ENCODE data around the gene LTBP2.

The LTBP2 gene

GRCh38 chr14:74610866-74611649, 979 bp downstream of the LTBP2 start:
- peak in 1 of 2 experiments; percentile 26 for DNase-seq

- no peak for DNase-seq
Observed at GRCh38 chr14:74610199-74610865, 1.7 kb downstream of the LTBP2 start.

GRCh38 chr14:74609721-74610120, 2.3 kb downstream of the LTBP2 start:
- no peak for DNase-seq

GRCh38 chr14:74608959-74609611, 3.0 kb downstream of the LTBP2 start:
- peak; percentile 91 to 93 for DNase-seq

GRCh38 chr14:74606727-74607126, 5.3 kb downstream of the LTBP2 start:
- no peak for DNase-seq

GRCh38 chr14:74605531-74606223, 6.4 kb downstream of the LTBP2 start:
- DNase-seq = no peak

GRCh38 chr14:74604911-74605310, 7.1 kb downstream of the LTBP2 start:
- no peak for DNase-seq

- DNase-seq = no peak
Observed at GRCh38 chr14:74604157-74604556, 7.9 kb downstream of the LTBP2 start.

GRCh38 chr14:74601982-74602381, 10.1 kb downstream of the LTBP2 start:
- DNase-seq = no peak

- DNase-seq = no peak
Observed at GRCh38 chr14:74599946-74600345, 12.1 kb downstream of the LTBP2 start.

GRCh38 chr14:74599321-74599761, 12.7 kb downstream of the LTBP2 start:
- DNase-seq = no peak

- DNase-seq = no peak
Observed at GRCh38 chr14:74596741-74597450, 15.1 kb downstream of the LTBP2 start.

GRCh38 chr14:74595006-74595735, 16.9 kb downstream of the LTBP2 start:
- DNase-seq = no peak

GRCh38 chr14:74594606-74595005, 17.4 kb downstream of the LTBP2 start:
- DNase-seq = no peak

- no peak for DNase-seq
Observed at GRCh38 chr14:74594029-74594428, 18.0 kb downstream of the LTBP2 start.

- DNase-seq = no peak
Observed at GRCh38 chr14:74593241-74593953, 18.6 kb downstream of the LTBP2 start.

- DNase-seq = no peak
Observed at GRCh38 chr14:74592476-74593201, 19.4 kb downstream of the LTBP2 start.

- no peak for DNase-seq
Observed at GRCh38 chr14:74591899-74592298, 20.1 kb downstream of the LTBP2 start.

- DNase-seq = no peak
Observed at GRCh38 chr14:74591394-74591793, 20.6 kb downstream of the LTBP2 start.

- no peak for DNase-seq
Observed at GRCh38 chr14:74589291-74589879, 22.7 kb downstream of the LTBP2 start.

Data from activated T-cell treated with anti-CD3 and anti-CD28 coated beads, Interleukin-2, amount 50 U/mL, for 48 hours (primary cell).